GM12875 (cell line): Measurements from ENCODE around the gene UBE2S.

Experiments
- H3K4me3 ChIP-seq: one replicate; pipeline ENCODE4 v1.5.1; 2011; ENCODE audit warnings: low read depth, low read length, control low read depth
- TF ChIP-seq, protein P1 (sequence below): IDR thresholded peaks from 2 replicates; pipeline ENCODE4 v1.5.1; 2011; ENCODE audit warnings: low read depth, mild to moderate bottlenecking, control low read depth, inconsistent platforms, low read length, moderate library complexity, borderline replicate concordance; ENCODE audit not compliant: insufficient read depth

Gene UBE2S

GRCh38 chr19:55384131-55384919 lies 23.3 kb downstream of the UBE2S start, which contains the start of gene TMEM238:
Gene TMEM238 (minus strand): TSS chr19:55384292. CDS start chr19:55384259, 33 bp downstream.
- H3K4me3 ChIP-seq = peak within 1 kb of the TSS; percentile 99
- TF ChIP-seq, protein P1, sequence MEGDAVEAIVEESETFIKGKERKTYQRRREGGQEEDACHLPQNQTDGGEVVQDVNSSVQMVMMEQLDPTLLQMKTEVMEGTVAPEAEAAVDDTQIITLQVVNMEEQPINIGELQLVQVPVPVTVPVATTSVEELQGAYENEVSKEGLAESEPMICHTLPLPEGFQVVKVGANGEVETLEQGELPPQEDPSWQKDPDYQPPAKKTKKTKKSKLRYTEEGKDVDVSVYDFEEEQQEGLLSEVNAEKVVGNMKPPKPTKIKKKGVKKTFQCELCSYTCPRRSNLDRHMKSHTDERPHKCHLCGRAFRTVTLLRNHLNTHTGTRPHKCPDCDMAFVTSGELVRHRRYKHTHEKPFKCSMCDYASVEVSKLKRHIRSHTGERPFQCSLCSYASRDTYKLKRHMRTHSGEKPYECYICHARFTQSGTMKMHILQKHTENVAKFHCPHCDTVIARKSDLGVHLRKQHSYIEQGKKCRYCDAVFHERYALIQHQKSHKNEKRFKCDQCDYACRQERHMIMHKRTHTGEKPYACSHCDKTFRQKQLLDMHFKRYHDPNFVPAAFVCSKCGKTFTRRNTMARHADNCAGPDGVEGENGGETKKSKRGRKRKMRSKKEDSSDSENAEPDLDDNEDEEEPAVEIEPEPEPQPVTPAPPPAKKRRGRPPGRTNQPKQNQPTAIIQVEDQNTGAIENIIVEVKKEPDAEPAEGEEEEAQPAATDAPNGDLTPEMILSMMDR = no peak

GRCh38 chr19:55383279-55384130 lies 24.1 kb downstream of the UBE2S start:
- H3K4me3 ChIP-seq = peak overlapping the region; percentile 99
- TF ChIP-seq, protein P1 = peak; percentile 37; the same call in 1 of the 2 replicates

DNA sequence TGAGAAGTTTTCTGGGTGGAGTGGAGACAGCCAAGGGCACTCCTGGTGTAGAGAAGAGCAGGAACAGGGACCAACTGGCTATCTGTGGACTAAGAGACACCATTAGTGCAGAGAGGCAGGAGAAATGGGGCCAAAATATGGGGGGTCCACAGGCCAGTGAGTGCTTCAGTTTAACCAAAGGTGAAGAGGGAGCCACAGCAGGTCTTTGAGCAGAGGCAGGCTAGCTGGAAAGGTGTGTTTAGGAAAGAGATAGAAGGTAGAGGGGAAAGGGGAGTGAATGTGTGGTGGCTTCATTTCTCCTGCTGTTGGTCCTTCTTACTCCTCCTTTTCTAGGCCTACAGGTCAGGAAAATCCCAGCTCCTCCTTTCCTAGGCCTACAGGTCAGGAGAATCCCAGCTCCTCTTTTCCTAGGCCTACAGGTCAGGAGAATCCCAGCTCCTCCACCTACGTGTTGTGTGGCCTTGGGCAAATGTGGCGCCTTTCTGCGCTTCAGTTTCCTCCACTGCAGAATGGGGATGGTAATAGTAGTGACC lies 25.0 kb downstream of the UBE2S start:
- peak overlapping the region; percentile 68 for H3K4me3 ChIP-seq

DNA sequence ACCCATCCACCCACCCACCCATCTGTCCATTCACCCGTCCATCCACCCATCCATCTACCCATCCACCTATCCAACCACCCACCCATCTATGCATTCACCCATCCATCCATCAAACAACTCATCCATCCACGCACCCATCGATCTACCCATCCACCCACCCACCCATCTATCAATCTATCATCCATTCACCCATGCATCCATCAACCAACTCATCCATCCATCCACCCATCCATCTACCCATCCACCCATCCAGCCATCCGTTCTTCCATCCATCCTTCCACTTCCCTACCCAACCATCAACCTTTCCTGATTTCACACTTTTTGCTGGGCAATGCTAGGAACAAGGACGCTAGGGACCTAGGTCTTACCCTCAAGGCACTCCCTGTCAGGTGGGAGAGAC lies 25.6 kb downstream of the UBE2S start:
- TF ChIP-seq, protein P1 = no peak
- H3K4me3 ChIP-seq = no peak overlapping the region

More for the DNA sequence above, 25.0 kb downstream of the UBE2S start:
- TF ChIP-seq, protein P1 = no peak

DNA sequence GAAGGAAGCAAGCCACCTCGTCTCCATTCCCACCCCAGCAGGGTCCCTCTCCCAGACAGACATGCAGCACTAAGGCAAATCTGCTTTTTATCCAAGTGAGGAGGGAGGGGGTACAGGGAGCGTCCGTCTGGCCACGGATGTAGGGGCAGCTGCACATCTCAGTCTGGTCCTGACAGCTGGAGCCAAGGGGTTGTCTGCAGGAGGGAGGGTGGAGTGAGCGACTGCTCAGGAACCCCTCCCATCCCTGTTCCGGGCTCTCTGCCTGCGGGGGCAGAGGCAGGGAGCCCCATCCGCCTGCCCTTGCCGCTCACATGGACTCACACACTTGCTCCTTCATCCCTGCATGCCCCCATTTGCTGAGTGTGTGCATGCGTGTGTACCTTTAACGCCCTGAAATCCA lies 28.4 kb downstream of the UBE2S start:
- TF ChIP-seq, protein P1 = no peak
- no peak overlapping the region for H3K4me3 ChIP-seq

DNA sequence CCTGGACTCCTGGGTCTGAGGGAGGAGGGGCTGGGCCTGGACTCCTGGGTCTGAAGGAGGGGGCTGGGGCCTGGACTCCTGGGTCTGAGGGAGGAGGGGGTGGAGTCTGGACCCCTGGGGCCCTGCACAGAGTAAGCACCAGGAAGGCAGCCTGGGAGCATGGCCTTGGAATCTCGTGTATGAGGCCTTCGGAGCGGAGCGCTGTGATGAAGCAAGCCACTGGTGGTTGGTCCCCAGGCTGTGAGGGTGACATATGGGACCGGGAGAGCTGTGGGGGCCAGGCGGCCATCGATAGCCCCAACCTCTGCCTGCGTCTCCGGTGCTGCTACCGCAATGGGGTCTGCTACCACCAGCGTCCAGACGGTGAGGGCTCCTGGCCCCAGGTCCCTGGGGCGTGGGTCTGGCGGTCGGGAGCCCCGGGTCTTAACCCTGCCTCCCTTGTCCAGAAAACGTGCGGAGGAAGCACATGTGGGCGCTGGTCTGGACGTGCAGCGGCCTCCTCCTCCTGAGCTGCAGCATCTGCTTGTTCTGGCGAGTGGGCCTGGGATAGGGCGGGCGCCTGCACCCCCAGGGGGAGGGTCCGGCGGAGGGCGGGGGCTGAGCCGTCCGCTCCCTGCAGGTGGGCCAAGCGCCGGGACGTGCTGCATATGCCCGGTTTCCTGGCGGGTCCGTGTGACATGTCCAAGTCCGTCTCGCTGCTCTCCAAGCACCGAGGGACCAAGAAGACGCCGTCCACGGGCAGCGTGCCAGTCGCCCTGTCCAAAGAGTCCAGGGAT lies 30.0 kb downstream of the UBE2S start:
- H3K4me3 ChIP-seq = no peak overlapping the region
- TF ChIP-seq, protein P1 = no peak
